CD4-positive, alpha-beta T cell treated with Interleukin-17A for 1 hour (primary cell): ENCODE measurements around the gene RNF141.

Experiments used
- DNase-seq: peaks from one replicate; pipeline ENCODE4 v3.0.0-alpha.2; 2020

Gene RNF141

GRCh38 chr11:10519630-10520029, 21.4 kb downstream of the RNF141 start:
- no peak for DNase-seq

DNA sequence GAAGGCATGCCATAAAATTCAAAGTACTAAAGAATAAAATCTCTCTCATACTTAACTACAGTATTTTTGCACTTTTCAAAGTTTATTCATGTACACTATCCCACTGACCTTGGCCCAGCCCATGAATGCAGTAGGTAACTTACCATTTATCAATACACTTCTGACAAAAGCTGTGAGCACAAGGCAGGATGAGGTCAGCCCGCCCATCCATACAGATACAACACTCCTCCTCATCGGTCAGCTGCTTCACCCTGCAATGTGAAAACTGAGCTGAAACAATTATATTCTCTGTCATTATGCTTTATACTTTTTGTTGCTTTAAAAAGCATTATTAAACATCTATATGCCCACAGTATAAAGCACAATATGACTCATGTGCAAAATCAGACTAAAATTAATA, 22.1 kb downstream of the RNF141 start:
- no peak for DNase-seq

DNA sequence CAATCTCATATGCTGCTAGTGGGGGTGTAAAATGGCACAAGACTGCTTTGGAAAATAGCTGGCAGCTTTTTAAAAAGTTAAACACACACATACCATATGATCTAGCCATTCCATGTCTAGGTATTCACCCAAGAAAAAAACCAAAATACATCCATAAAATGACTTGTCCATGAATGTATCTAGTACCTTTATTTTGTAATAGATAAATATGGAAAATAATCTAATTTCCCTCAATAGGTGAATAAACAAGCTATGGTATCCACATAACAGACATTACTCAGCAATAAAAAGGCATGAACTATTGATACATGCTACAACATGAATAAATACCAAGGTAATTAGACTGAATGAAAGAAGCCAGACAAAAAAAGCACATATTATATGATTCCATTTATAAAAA, 22.9 kb downstream of the RNF141 start:
- DNase-seq, result no peak

DNA sequence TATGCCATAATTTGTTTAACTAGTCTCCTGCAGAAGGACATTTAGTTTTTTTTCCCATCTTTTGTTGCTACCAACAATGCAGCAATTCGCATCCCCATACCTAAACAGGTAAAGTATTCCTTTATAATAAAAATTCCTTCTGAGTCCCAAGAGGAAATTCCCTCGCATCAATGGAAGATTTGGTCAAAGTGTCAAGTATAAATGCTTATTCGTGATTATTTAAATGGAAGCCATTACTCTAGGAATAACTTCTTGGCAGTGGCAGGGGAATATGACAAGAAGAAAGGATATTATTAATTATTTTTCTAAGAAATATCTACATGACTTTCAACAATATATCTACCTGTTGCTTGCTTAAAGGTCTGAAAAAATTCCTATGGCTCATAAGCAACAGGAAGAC, 25.6 kb downstream of the RNF141 start:
- no peak for DNase-seq

- DNase-seq, result no peak
These were observed 26.3 kb downstream of the RNF141 start for GRCh38 chr11:10514709-10515108.

GRCh38 chr11:10514202-10514601, 26.8 kb downstream of the RNF141 start:
- DNase-seq, result no peak

DNA sequence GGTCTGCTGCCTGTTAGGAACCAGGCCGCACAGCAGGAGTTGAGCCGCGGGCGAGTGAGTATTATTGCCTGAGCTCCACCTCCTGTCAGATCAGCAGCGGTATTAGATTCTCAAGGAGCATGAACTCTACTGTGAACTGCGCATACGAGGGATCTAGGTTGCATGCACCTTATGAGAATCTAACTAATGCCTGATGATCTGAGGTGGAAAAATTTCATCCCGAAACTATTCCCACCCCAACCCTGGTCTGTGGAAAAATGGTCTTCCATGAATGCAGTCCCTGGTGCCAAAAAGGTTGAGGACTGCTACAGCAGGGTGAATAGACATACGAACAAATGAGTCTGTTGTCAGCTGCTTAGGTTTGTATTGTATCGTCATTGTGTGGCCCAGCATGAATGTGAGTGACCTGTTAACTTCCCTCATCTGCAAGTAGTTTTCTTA, 29.8 kb downstream of the RNF141 start:
- no peak for DNase-seq

- DNase-seq, result no peak
These were observed 35.0 kb downstream of the RNF141 start for GRCh38 chr11:10506008-10506370.

- DNase-seq, result no peak
These were observed 35.5 kb downstream of the RNF141 start for GRCh38 chr11:10505278-10506007.

DNA sequence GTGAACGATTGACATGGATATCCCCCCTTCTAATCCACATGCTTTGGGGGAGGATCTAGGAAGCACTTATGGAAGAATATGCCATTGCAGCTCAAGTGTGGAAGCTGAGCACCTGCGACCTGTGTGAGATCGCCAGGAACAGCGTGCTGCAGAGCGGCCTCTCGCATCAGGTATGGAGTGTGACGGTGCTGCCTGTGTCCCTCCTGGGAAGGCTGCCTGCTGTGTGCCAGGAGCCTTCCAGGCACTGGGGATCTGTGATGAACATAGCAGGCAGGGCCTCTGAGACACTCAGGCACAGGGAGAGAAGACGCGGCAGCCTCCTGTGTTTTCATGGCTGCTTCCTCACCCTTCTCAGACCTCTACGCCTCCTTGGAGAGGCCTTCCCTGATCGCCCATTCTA, 36.5 kb downstream of the RNF141 start:
- no peak for DNase-seq

- no peak for DNase-seq
These were observed 37.1 kb downstream of the RNF141 start for GRCh38 chr11:10503777-10504480.

DNA sequence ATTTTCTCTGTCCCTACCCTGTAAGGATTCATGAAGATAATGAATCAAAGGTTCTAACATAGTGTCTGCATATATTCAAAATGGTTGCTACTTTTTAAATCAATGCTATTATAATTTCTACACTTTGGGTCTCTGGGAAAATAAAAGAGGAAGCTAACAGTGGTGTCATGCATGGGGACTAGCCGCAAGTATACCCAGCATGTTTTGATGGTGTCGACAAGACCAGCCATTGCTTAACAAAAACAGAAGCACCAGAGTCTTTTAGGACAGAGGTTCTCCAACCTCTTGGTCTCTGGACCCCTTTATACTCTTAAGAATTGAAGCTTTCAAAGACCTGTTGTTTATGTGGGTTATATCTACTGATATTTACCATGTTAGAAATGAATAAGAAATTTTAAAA, 37.8 kb downstream of the RNF141 start:
- peak; percentile 3 for DNase-seq

GRCh38 chr11:10502770-10503169, 38.2 kb downstream of the RNF141 start:
- no peak for DNase-seq

DNA sequence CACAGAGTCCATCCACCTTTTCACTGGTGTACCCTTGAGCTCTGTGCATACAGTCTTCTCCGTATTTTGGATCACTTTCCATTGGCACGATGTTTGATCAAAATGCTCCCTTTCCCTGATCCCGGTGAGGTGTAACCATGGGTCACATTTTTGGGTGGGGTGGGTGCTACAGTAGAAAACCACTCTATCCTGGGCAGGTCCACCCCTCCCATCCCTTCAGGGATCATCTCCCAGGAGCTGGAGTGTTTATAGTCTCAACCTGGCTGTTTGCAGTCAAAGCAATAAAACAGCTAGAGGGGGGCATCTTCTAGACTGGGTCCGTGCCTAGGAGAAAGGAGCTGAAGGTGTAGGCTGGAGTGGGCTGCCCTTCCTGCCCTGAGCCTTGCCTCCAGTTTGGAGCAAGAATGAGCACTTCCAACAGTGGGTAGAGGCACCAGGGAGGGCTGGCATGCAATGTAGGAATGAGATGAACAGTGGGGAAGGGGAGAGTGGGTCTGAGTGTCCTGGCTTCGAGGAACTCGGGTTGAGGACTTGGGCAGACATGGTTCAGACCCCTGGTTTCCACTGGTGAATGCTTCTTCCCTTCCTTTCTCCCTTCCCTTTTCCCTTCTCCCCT, 38.8 kb downstream of the RNF141 start:
- no peak for DNase-seq

GRCh38 chr11:10500757-10501684, 40.0 kb downstream of the RNF141 start:
- no peak for DNase-seq

GRCh38 chr11:10499874-10500601, 40.9 kb downstream of the RNF141 start:
- no peak for DNase-seq

DNA sequence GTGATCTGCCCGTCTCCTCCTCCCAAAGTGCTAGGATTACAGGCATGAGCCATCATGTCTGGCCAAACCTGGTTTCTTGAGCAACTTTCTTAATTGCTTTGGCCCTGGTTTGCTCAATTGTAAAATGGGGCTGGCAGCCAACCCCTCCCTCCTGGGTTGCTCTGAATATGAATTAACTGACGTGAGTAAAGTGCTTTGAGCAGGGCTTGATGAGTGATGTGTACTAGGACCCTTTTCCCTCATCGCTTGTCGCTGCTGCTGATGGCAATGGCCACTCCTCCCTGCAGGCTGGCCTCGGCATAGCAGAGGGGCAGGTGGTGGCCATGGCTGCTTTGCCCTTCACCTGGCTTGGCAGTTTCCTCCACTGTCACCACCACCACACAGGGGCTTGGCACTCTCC, 41.5 kb downstream of the RNF141 start:
- DNase-seq, result no peak

- no peak for DNase-seq
These were observed 42.3 kb downstream of the RNF141 start for GRCh38 chr11:10498426-10499250.

GRCh38 chr11:10498022-10498400, 43.0 kb downstream of the RNF141 start:
- DNase-seq, result no peak

DNA sequence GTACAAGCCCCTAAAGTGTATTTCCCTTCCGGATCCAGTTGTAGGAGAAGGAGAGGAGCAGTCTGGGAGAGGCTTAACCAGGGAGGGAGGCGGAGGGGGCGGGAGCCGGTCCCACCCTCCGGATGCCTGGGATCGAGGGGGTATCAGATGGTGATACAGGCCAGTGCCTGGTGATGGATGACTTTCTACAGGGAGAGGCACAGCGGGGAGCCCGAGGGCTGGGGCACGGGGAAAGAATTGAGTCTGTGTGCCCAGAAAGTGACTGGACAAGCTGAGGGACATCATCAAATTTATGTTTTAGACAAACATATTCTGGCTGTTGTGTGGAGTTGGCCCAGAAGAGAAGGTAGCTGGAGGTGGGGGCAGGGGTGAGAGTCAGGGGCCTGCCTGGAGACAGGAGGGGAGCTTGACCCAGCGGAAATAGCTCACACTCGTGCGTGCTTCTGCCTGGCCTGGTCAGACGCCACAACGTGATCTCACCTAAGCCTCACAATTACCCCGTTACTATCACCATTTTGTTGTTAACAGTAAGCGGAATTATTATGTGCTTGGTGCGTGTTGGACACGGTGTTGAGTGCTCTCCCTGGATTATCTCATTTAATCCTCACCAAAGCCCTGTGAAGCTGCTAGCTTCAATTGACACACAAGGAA, 43.5 kb downstream of the RNF141 start:
- DNase-seq, result no peak
